ENCODE measurements around the gene IBSP.

The IBSP gene

GRCh38 chr4:87838205-87838604 is 38.9 kb downstream of the IBSP start:
- no peak for DNase-seq (ENCODE audit: low read depth, low spot score)

- peak; percentile 32 for DNase-seq (ENCODE audit: low read depth, low spot score)
Measured at GRCh38 chr4:87838890-87839591, 39.7 kb downstream of the IBSP start.

GRCh38 chr4:87839592-87839946 is 40.2 kb downstream of the IBSP start:
- no peak for DNase-seq (ENCODE audit: low read depth, low spot score)

- DNase-seq (ENCODE audit: low read depth, low spot score), result no peak
Measured at GRCh38 chr4:87840149-87840548, 40.8 kb downstream of the IBSP start.

GRCh38 chr4:87843936-87844335 is 44.6 kb downstream of the IBSP start:
- no peak for DNase-seq (ENCODE audit: low read depth, low spot score)

GRCh38 chr4:87844452-87844851 is 45.1 kb downstream of the IBSP start:
- no peak for DNase-seq (ENCODE audit: low read depth, low spot score)

- DNase-seq (ENCODE audit: low read depth, low spot score), result no peak
Measured at GRCh38 chr4:87846226-87846625, 46.9 kb downstream of the IBSP start.

GRCh38 chr4:87848622-87849351 is 49.4 kb downstream of the IBSP start:
- peak; percentile 52 for DNase-seq (ENCODE audit: low read depth, low spot score)

GRCh38 chr4:87849612-87850011 is 50.3 kb downstream of the IBSP start:
- no peak for DNase-seq (ENCODE audit: low read depth, low spot score)

- DNase-seq (ENCODE audit: low read depth, low spot score), result no peak
Measured at GRCh38 chr4:87851332-87851731, 52.0 kb downstream of the IBSP start.

- no peak for DNase-seq (ENCODE audit: low read depth, low spot score)
Measured at GRCh38 chr4:87851953-87852352, 52.6 kb downstream of the IBSP start.

GRCh38 chr4:87853108-87853507 is 53.8 kb downstream of the IBSP start:
- DNase-seq (ENCODE audit: low read depth, low spot score), result peak; percentile 27

- no peak for DNase-seq (ENCODE audit: low read depth, low spot score)
Measured at GRCh38 chr4:87853891-87854290, 54.5 kb downstream of the IBSP start.

- no peak for DNase-seq (ENCODE audit: low read depth, low spot score)
Measured at GRCh38 chr4:87855559-87855958, 56.2 kb downstream of the IBSP start.

GRCh38 chr4:87856816-87857215 is 57.5 kb downstream of the IBSP start:
- DNase-seq (ENCODE audit: low read depth, low spot score), result no peak

- no peak for DNase-seq (ENCODE audit: low read depth, low spot score)
Measured at GRCh38 chr4:87857789-87858188, 58.4 kb downstream of the IBSP start.
